ENCODE measurements around the gene DCP1A.
"Not testable (repeated sequence)": the region's sequence is repeated elsewhere in the genome, so short reads cannot be mapped to it uniquely, and the experiment has no call there.

Gene DCP1A

GRCh38 chr3:53347261-53348064 is at the start of gene DCP1A:
DCP1A (minus strand) TSS chr3:53347543; CDS start chr3:53347517, 26 bp downstream.
- H3K9ac ChIP-seq: peak within 1 kb of the TSS; percentile 78 to 98 (median 95)
- H3K27ac ChIP-seq: peak within 1 kb of the TSS; percentile 78 to 97 (median 91)
- peak within 1 kb of the TSS; percentile 75 to 94 (median 87) for H3K4me2 ChIP-seq
- H3K36me3 ChIP-seq: peaks cover 20 to 28% (median 24%) of the 10 kb centered on the region in 11 experiments
- no peaks in the 10 kb centered on the region for H3K9me3 ChIP-seq (replicated peaks in 1 of 11)
- no peak for TF ChIP-seq Cebpa-rat (IDR thresholded peaks at IDR 0.05)
- H3K4me1 ChIP-seq: peaks cover 11 to 45% (median 22%) of the 10 kb centered on the region in 10 experiments; a peak in 19 of 20 replicates
- peak within 1 kb of the TSS; percentile 81 to 96 (median 89) for H3K4me3 ChIP-seq
- peaks cover 0 to 32% (median 13%) of the 10 kb centered on the region in 11 experiments; a peak in 11 of 22 replicates for H4K20me1 ChIP-seq
- H3K27me3 ChIP-seq: no peaks in the 10 kb centered on the region

GRCh38 chr3:53384465-53385423 is 37.4 kb upstream of the DCP1A start:
- H3K9me3 ChIP-seq (replicated peaks in 1 of 11): peaks cover 0 to 10% (median 0%) of the 10 kb centered on the region in 11 experiments; a peak in 2 of 22 replicates
- H3K36me3 ChIP-seq: no peaks in the 10 kb centered on the region
- H3K4me3 ChIP-seq: no peak overlapping the region
- H3K9ac ChIP-seq: no peak overlapping the region
- 0 out of 22 replicates have a peak, but pooled peaks of 1 of the 11 experiments have one; percentile 24 for TF ChIP-seq Cebpa-rat (IDR thresholded peaks at IDR 0.05)
- no peaks in the 10 kb centered on the region for H3K4me1 ChIP-seq
- H3K4me2 ChIP-seq: no peak overlapping the region
- no peaks in the 10 kb centered on the region for H4K20me1 ChIP-seq
- H3K27ac ChIP-seq: no peak overlapping the region
- H3K27me3 ChIP-seq: no peaks in the 10 kb centered on the region

- no peaks in the 10 kb centered on the region for H3K4me1 ChIP-seq
- H3K9ac ChIP-seq: no peak overlapping the region
- no peaks in the 10 kb centered on the region for H4K20me1 ChIP-seq
- no peak overlapping the region for H3K4me2 ChIP-seq
- H3K27me3 ChIP-seq: no peaks in the 10 kb centered on the region
- no peak overlapping the region for H3K27ac ChIP-seq
- H3K4me3 ChIP-seq: no peak overlapping the region
- TF ChIP-seq Cebpa-rat (IDR thresholded peaks at IDR 0.05): no peak
- H3K36me3 ChIP-seq: no peaks in the 10 kb centered on the region
- H3K9me3 ChIP-seq (replicated peaks in 1 of 11): peaks cover 0 to 10% (median 0%) of the 10 kb centered on the region in 11 experiments; a peak in 2 of 22 replicates
These were observed 34.8 kb upstream of the DCP1A start for GRCh38 chr3:53382106-53382505.

- Histone ChIP-seq H3K9me3 (replicated peaks in 1 of 11) (no peaks in the 10 kb centered on the region; a peak in 1 of 22 replicates), H3K9ac (no peak overlapping the region)
These were observed 33.0 kb upstream of the DCP1A start for GRCh38 chr3:53380306-53380705.

GRCh38 chr3:53379898-53380297 is 32.6 kb upstream of the DCP1A start:
- no peaks in the 10 kb centered on the region for H3K4me1 ChIP-seq
- H3K36me3 ChIP-seq: no peaks in the 10 kb centered on the region
- H3K27me3 ChIP-seq: no peaks in the 10 kb centered on the region
- no peak overlapping the region for H3K27ac ChIP-seq
- H4K20me1 ChIP-seq: no peaks in the 10 kb centered on the region
- no peak overlapping the region for H3K4me2 ChIP-seq
- no peaks in the 10 kb centered on the region; a peak in 1 of 22 replicates for H3K9me3 ChIP-seq (replicated peaks in 1 of 11)
- no peak overlapping the region for H3K9ac ChIP-seq
- TF ChIP-seq Cebpa-rat (IDR thresholded peaks at IDR 0.05): no peak
- H3K4me3 ChIP-seq: no peak overlapping the region

More at GRCh38 chr3:53380306-53380705, 33.0 kb upstream of the DCP1A start:
- H3K27me3 ChIP-seq: no peaks in the 10 kb centered on the region
- TF ChIP-seq Cebpa-rat (IDR thresholded peaks at IDR 0.05): no peak
- no peaks in the 10 kb centered on the region for H3K4me1 ChIP-seq
- no peaks in the 10 kb centered on the region for H4K20me1 ChIP-seq
- H3K4me3 ChIP-seq: no peak overlapping the region
- H3K27ac ChIP-seq: no peak overlapping the region
- no peak overlapping the region for H3K4me2 ChIP-seq
- no peaks in the 10 kb centered on the region for H3K36me3 ChIP-seq

GRCh38 chr3:53377794-53378193 is 30.5 kb upstream of the DCP1A start:
- H4K20me1 ChIP-seq: no peaks in the 10 kb centered on the region
- no peaks in the 10 kb centered on the region; a peak in 1 of 22 replicates for H3K9me3 ChIP-seq (replicated peaks in 1 of 11)
- H3K4me3 ChIP-seq: no peak overlapping the region
- no peak overlapping the region for H3K4me2 ChIP-seq
- no peak for TF ChIP-seq Cebpa-rat (IDR thresholded peaks at IDR 0.05)
- no peak overlapping the region for H3K9ac ChIP-seq
- H3K36me3 ChIP-seq: no peaks in the 10 kb centered on the region
- H3K27ac ChIP-seq: no peak overlapping the region
- no peaks in the 10 kb centered on the region for H3K27me3 ChIP-seq
- H3K4me1 ChIP-seq: no peaks in the 10 kb centered on the region

GRCh38 chr3:53376679-53377078 is 29.3 kb upstream of the DCP1A start:
- H4K20me1 ChIP-seq: no peaks in the 10 kb centered on the region
- no peaks in the 10 kb centered on the region for H3K36me3 ChIP-seq
- no peak overlapping the region for H3K27ac ChIP-seq
- no peak overlapping the region for H3K4me2 ChIP-seq
- TF ChIP-seq Cebpa-rat (IDR thresholded peaks at IDR 0.05): no peak
- H3K4me1 ChIP-seq: no peaks in the 10 kb centered on the region
- no peaks in the 10 kb centered on the region; a peak in 1 of 22 replicates for H3K9me3 ChIP-seq (replicated peaks in 1 of 11)
- H3K27me3 ChIP-seq: no peaks in the 10 kb centered on the region
- no peak overlapping the region for H3K9ac ChIP-seq
- H3K4me3 ChIP-seq: no peak overlapping the region

GRCh38 chr3:53375019-53375418 is 27.7 kb upstream of the DCP1A start:
- Histone ChIP-seq H4K20me1 (no peaks in the 10 kb centered on the region), H3K4me2 (no peak overlapping the region), H3K9ac (no peak overlapping the region), H3K36me3 (no peaks in the 10 kb centered on the region), H3K27ac (no peak overlapping the region), H3K27me3 (no peaks in the 10 kb centered on the region), H3K4me3 (no peak overlapping the region), H3K4me1 (no peaks in the 10 kb centered on the region), H3K9me3 (replicated peaks in 1 of 11) (no peaks in the 10 kb centered on the region)
- no peak for TF ChIP-seq Cebpa-rat (IDR thresholded peaks at IDR 0.05)

GRCh38 chr3:53370719-53371118 is 23.4 kb upstream of the DCP1A start:
- not testable (repeated sequence) for H3K4me2 ChIP-seq; H4K20me1 ChIP-seq; H3K27ac ChIP-seq; H3K9me3 ChIP-seq (replicated peaks in 1 of 11); H3K4me1 ChIP-seq; H3K36me3 ChIP-seq; H3K27me3 ChIP-seq; H3K9ac ChIP-seq; H3K4me3 ChIP-seq
